Liver (tissue), 3 donors: ENCODE results near the gene RCAN3.

Experiments used
- EGR1 ChIP-seq, 2 donors: IDR thresholded peaks; 2 replicates each; pipeline ENCODE4 v1.6.1; 2016 to 2018; ENCODE audit warnings: antibody characterized with exemption in 2 of 2, low read depth in 2 of 2
- GABPA ChIP-seq, 2 donors: IDR thresholded peaks in 1 of 2; conservative IDR thresholded peaks in 1 of 2; 2 replicates each; pipeline ENCODE4 v1.6.1; 2016; ENCODE audit warnings: antibody characterized with exemption in 2 of 2, mild to moderate bottlenecking in 1 of 2, moderate library complexity in 1 of 2
- MAX ChIP-seq: IDR thresholded peaks from 2 replicates; pipeline ENCODE4 v1.6.1; 2016; ENCODE audit warnings: antibody characterized with exemption
- YY1 ChIP-seq: IDR thresholded peaks from 2 replicates; pipeline ENCODE4 v1.6.1; 2016; ENCODE audit warnings: antibody characterized with exemption, mild to moderate bottlenecking
- TF ChIP-seq, protein P1 (sequence below): fragments of 150-350 bp; IDR thresholded peaks from 2 replicates; pipeline ENCODE4 v1.5.1; 2017; ENCODE audit warnings: improper control_type of control experiment, low read depth, low read length; ENCODE audit not compliant: missing input control
- donor health status: healthy.
- donor health status: healthy.

DNA sequence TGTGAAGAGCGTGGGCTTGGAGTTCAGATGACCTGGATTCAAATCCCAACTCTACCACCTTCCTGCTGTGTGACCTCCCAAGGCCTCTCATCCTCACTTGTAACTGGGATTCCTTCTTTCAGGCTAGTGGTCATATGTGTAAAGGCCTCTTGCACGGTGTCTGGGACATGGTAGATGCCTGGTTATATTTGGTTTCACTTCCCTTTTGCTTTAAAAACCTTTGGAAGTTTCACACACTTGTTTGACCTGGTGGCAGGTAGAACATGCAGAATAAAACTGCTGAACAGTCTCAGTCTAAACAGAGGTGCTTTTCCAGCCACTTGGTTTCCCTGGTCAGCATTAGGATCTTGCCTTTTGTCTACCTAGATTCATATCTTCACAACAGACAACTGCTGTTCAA is 37.0 kb upstream of the RCAN3 start:
- TF ChIP-seq MAX (no peak), GABPA (IDR thresholded peaks at IDR 0.05 in 1 of 2, conservative IDR thresholded peaks at IDR 0.05 in 1 of 2) (no peak), YY1 (no peak), EGR1 (IDR thresholded peaks at IDR 0.05; ENCODE audit: low read depth in 2 of 2) (no peak)
- TF ChIP-seq, protein P1, sequence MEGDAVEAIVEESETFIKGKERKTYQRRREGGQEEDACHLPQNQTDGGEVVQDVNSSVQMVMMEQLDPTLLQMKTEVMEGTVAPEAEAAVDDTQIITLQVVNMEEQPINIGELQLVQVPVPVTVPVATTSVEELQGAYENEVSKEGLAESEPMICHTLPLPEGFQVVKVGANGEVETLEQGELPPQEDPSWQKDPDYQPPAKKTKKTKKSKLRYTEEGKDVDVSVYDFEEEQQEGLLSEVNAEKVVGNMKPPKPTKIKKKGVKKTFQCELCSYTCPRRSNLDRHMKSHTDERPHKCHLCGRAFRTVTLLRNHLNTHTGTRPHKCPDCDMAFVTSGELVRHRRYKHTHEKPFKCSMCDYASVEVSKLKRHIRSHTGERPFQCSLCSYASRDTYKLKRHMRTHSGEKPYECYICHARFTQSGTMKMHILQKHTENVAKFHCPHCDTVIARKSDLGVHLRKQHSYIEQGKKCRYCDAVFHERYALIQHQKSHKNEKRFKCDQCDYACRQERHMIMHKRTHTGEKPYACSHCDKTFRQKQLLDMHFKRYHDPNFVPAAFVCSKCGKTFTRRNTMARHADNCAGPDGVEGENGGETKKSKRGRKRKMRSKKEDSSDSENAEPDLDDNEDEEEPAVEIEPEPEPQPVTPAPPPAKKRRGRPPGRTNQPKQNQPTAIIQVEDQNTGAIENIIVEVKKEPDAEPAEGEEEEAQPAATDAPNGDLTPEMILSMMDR: no peak
